GM12872 (cell line): ENCODE measurements around the gene LRG1.

Source experiments
- TF ChIP-seq, protein P1 (sequence below): IDR thresholded peaks from 3 replicates; pipeline ENCODE4 v1.5.1; 2011; ENCODE audit warnings: low read depth, mild to moderate bottlenecking, low read length, moderate library complexity; ENCODE audit not compliant: insufficient read depth

Gene LRG1

GRCh38 chr19:4504891-4505569, 34.8 kb downstream of the LRG1 start:
- TF ChIP-seq, protein P1, sequence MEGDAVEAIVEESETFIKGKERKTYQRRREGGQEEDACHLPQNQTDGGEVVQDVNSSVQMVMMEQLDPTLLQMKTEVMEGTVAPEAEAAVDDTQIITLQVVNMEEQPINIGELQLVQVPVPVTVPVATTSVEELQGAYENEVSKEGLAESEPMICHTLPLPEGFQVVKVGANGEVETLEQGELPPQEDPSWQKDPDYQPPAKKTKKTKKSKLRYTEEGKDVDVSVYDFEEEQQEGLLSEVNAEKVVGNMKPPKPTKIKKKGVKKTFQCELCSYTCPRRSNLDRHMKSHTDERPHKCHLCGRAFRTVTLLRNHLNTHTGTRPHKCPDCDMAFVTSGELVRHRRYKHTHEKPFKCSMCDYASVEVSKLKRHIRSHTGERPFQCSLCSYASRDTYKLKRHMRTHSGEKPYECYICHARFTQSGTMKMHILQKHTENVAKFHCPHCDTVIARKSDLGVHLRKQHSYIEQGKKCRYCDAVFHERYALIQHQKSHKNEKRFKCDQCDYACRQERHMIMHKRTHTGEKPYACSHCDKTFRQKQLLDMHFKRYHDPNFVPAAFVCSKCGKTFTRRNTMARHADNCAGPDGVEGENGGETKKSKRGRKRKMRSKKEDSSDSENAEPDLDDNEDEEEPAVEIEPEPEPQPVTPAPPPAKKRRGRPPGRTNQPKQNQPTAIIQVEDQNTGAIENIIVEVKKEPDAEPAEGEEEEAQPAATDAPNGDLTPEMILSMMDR: no peak

DNA sequence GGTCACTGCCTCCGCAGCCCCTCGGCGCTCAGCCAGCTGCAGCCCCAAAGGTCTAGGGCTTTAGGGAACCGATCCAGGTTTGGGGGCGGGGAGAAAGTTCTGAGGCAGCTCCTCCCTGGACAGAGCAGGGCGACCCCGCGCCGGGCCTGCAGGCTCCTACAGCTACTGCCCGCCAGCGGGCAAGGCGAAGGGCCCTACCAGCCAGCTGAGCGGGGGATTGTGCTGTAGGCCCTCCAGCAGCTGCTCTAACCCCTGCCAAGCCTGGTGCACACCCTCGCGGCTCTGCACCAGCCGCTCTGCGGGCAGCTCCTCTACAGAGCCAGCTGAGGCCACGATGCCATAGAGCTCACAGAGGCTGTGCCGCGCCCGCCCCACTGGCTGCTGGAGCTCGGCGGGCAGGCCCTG, 35.5 kb downstream of the LRG1 start:
- TF ChIP-seq, protein P1: no peak

DNA sequence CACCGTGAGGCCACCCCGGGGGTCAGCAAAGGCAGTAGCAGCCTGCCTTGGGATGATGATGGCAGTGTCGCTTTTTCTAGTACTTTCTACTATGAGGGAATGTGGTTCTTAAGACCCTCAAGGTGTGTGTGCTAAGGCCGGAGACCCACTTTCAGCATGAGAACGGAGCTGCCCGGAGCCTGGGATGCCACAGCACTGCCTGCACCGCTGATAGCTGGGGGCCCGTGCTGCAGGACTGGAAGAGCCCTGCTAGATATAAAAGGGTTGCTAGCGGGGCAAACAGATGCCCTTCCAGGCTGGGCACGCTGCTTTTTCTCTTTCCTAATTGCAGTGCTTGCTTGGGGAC, 36.0 kb downstream of the LRG1 start:
- TF ChIP-seq, protein P1: no peak

GRCh38 chr19:4503132-4503824, 36.6 kb downstream of the LRG1 start:
- TF ChIP-seq, protein P1: no peak

DNA sequence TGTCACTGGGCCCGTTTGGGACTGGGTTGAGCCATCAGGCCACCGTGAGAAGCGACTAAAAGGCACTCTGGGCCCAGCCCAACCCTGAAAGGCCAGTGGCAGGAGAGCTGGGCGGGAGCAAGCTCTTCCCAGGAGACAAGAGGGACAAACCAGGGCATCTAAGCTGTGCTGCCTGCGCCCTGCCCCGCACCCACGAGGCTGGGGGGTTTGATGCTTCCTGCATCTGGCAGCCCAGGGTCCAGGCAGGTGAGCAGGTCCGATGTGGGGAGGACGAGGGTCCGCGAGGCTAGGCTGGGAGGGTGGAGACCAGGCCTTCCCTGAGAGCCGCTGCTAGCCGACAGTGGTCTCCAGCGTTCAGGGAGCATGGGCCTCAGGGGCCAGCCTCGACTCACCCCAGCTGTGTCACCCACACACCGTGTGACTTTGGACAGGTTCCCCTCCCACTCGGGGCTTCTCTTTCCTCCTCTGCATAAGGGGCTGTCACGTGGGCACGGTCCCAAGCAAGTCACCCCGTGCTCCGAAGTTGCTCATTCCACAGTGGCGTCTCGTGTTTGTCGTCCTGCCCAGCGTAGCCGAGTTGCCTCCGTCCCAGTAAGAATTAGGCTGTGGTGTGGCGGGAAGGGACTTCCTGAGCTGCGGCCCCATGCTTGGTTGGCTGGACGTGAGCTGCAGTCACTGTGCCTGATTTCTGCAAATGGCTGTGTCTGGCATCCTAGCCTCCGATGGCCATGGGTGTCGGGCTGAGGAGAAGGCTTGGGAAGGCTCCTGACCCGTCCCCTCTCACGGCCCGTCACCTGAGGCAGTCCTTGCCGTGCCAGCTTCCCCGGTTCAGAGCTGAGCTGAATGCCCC, 37.3 kb downstream of the LRG1 start:
- TF ChIP-seq, protein P1: no peak

GRCh38 chr19:4501691-4502090, 38.1 kb downstream of the LRG1 start:
- TF ChIP-seq, protein P1: no peak
